ENCODE results near the gene GID8. TPM values are rescaled to one million over a fixed set of nuclear protein-coding genes. Genes with fewer than 3 reads are reported as not detected.

Gene GID8
- total and polyA plus RNA-seq, 9 of the 15 experiments (the other 6 are each of a cell fraction or from before 2014, with no cell fraction given): 7.5 to 31.6 (median 22.2) TPM

DNA sequence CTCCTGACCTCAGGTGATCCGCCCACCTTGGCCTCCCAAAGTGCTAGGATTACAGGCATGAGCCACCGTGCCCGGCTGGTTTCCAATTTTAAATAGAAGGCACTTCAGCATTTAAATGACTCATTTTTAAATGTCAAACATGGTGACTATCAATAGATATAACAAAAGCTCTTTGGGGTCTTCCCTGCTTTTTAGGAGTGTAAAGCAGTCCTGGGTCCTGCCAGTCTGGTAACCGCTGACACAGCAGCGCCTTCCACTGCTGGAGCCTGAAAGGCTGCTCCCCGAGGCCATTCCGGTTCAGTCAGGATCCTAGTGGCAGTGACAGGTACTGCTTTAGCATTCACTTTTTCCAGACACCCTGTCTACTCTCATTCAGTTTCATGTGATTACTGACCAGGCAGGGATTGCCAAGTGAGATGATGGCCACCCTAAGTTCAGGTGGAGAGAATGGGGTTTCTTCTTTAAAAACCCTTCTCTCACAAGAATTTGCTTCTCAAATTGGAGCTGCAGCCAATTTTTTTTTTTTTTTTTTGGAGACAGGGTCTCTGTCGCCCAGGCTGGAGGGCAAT lies 16.7 kb upstream of the GID8 start:
- no peak overlapping the region for H2AFZ ChIP-seq (ENCODE audit: low read depth, low read length)
- peaks cover 100% of the 10 kb centered on the region for H3K79me2 ChIP-seq (ENCODE audit: control insufficient read depth, insufficient read depth, low read length)
- ChIA-PET CTCF (ENCODE audit: low intra/inter-chr PET ratio) (interaction anchor here (0.7 kb wide), 1 partner anchor 43 kb away, joined by 4 read pairs; no protein-coding TSS in a partner anchor), POLR2A (interaction anchor here (0.6 to 3.1 kb wide), 2 partner anchors 14 to 334 kb away, joined by 3 to 14 read pairs; no protein-coding TSS in a partner anchor)
- H4K20me1 ChIP-seq (replicated peaks; ENCODE audit: control insufficient read depth, insufficient read depth, low read length): peaks cover 83% of the 10 kb centered on the region
- in situ Hi-C loops (cut with MboI) (no loop called here), intact Hi-C loops (cut with micrococcal nuclease) (no loop called here)
- 35% methylated on average over 8 of the region's 8 CpGs for WGBS (ENCODE audit: insufficient coverage, low coverage, missing lambda C conversion rate)
- H3K27me3 ChIP-seq (ENCODE audit: control insufficient read depth in 2 of 2, insufficient read depth in 2 of 2, low read length in 2 of 2): no peaks in the 10 kb centered on the region
- H3K9me1 ChIP-seq (ENCODE audit: control insufficient read depth, insufficient read depth, low read length): peaks cover 18% of the 10 kb centered on the region
- no peaks in the 10 kb centered on the region for H3K9me3 ChIP-seq (replicated peaks; ENCODE audit: control insufficient read depth, insufficient read depth, low read depth, low read length)
- peak; percentile 85 for ATAC-seq
- DNase-seq (ENCODE audit: extremely low read depth in 1 of 4, low spot score in 3 of 4): peak; percentile 43 to 79 (median 56)
- H3K27ac ChIP-seq (ENCODE audit: extremely low read depth, low read depth, low read length): no peak overlapping the region
- no peak overlapping the region for H3K4me3 ChIP-seq
- peak overlapping the region; percentile 19; the same call in 1 of the 2 replicates for H3K4me2 ChIP-seq (ENCODE audit: insufficient read depth, low read length)
- no peak overlapping the region; a peak in 1 of 4 replicates for H3K9ac ChIP-seq (ENCODE audit: insufficient read depth in 1 of 2, low read depth in 2 of 2, low read length in 2 of 2)
- H3K4me1 ChIP-seq (replicated peaks in 1 of 2; ENCODE audit: control insufficient read depth in 2 of 2, insufficient read depth in 2 of 2, low read length in 2 of 2): peaks cover 35 to 49% of the 10 kb centered on the region in 2 experiments; a peak in 4 of 5 replicates
- peak; percentile 86 for FAIRE-seq
- H3K36me3 ChIP-seq (ENCODE audit: control insufficient read depth, insufficient read depth, low read length): peaks cover 19% of the 10 kb centered on the region; the same call in 2 of the 3 replicates
- BruUV-seq (replicated peaks): no TSS peak
- peak; percentile 38 for TF ChIP-seq MEIS2 (IDR thresholded peaks at IDR 0.05; ENCODE audit: partially characterized antibody)
- TF ChIP-seq HMG20B (CRISPR knock-in tag; IDR thresholded peaks at IDR 0.05): no peak
- TF ChIP-seq TSC22D4 (tag; IDR thresholded peaks at IDR 0.05): no peak
- no peak for TF ChIP-seq PYGO2 (tag; IDR thresholded peaks at IDR 0.05)
- no peak for TF ChIP-seq IRF2 (CRISPR knock-in tag; IDR thresholded peaks at IDR 0.05)
- no peak for TF ChIP-seq HMBOX1 (IDR thresholded peaks at IDR 0.05)
- TF ChIP-seq ZNF253 (CRISPR knock-in tag; conservative IDR thresholded peaks at IDR 0.05): no peak
- no peak for TF ChIP-seq ILF3 (IDR thresholded peaks at IDR 0.05; ENCODE audit: borderline replicate concordance)
- TF ChIP-seq ZNF12 (CRISPR knock-in tag; IDR thresholded peaks at IDR 0.05): no peak
- TF ChIP-seq ZKSCAN1 (IDR thresholded peaks at IDR 0.05; ENCODE audit: low read depth, low read length): no peak
- no peak for TF ChIP-seq SMAD1 (IDR thresholded peaks at IDR 0.05; ENCODE audit: low read depth, low read length, partially characterized antibody)
- no peak for TF ChIP-seq POLR3A (IDR thresholded peaks at IDR 0.05; ENCODE audit: borderline replicate concordance, extremely low read depth, insufficient read depth, insufficient read length)
- no peak for TF ChIP-seq TCF3 (CRISPR knock-in tag; IDR thresholded peaks at IDR 0.05)
- 0 out of 2 replicates have a peak, but pooled peaks have one; percentile 26 for TF ChIP-seq SMAD4 (CRISPR knock-in tag; conservative IDR thresholded peaks at IDR 0.05)
- no peak for TF ChIP-seq PBX2 (CRISPR knock-in tag; IDR thresholded peaks at IDR 0.05; ENCODE audit: low read depth)
- TF ChIP-seq PBX2 (tag; conservative IDR thresholded peaks at IDR 0.05; ENCODE audit: low read depth): no peak
- TF ChIP-seq PCBP2 (IDR thresholded peaks at IDR 0.05; ENCODE audit: low read depth, low read length, poor library complexity, severe bottlenecking): no peak
- peak; percentile 88 for TF ChIP-seq C11orf30 (IDR thresholded peaks at IDR 0.05; ENCODE audit: low read depth)
